Thyroid gland (tissue), 4 donors: ENCODE results near the gene TAF1L. TPM values are rescaled to one million over a fixed set of nuclear protein-coding genes. Genes with fewer than 3 reads are reported as not detected.

ENCODE experiments used
- DNase-seq, 2 donors: peaks; one replicate each; pipeline ENCODE4 v3.0.0-alpha.2; 2019
- H3K27ac ChIP-seq, 3 donors: fragments of 200-600 bp; sonication (generic); 1 replicate in 2 of 3; 2 replicates in 1 of 3; pipeline ENCODE4 v1.5.1; 2016 to 2019; ENCODE audit warnings: mild to moderate bottlenecking in 1 of 3, moderate library complexity in 1 of 3
- H3K27me3 ChIP-seq: fragments of 200-600 bp; sonication (generic); one replicate; pipeline ENCODE4 v1.5.1; 2019
- H3K36me3 ChIP-seq, 2 donors: fragments of 200-600 bp; sonication (generic); one replicate each; pipeline ENCODE4 v1.5.1; 2016 to 2019
- H3K4me1 ChIP-seq, 2 donors: fragments of 200-600 bp; sonication (generic); one replicate each; pipeline ENCODE4 v1.5.1; 2017 to 2019
- H3K4me3 ChIP-seq, 3 donors: fragments of 200-600 bp; sonication (generic); replicated peaks in 1 of 3; 1 replicate in 2 of 3; 2 replicates in 1 of 3; pipeline ENCODE4 v1.5.1; 2016; ENCODE audit warnings: mild to moderate bottlenecking in 1 of 3
- H3K9me3 ChIP-seq: fragments of 200-600 bp; sonication (generic); one replicate; pipeline ENCODE4 v1.5.1; 2017
- POLR2A ChIP-seq, 2 donors: fragments of 450-650 bp; IDR thresholded peaks; one replicate each; pipeline ENCODE4 v1.6.1; 2017; ENCODE audit warnings: antibody characterized with exemption in 2 of 2, mild to moderate bottlenecking in 2 of 2, moderate library complexity in 1 of 2
- WGBS, 2 donors: methylation state at CpG; one replicate each; pipeline ENCODE4 v1.1.5; 2017; 5-methylcytosine and 5-hydroxymethylcytosine counted together
- intact Hi-C: fragments of 100-400 bp; cut with DNase I; formaldehyde crosslinking; loops from one replicate; pipeline ENCODE4 v1.15.1; 2023
- total RNA-seq, 4 donors: library from RNA; depleted of rRNA; stranded (reverse); fragments of >200 nt; gene quantifications; one replicate each; pipeline ENCODE4 v1.2.3, GENCODE V29; 2016
- TF ChIP-seq, protein P1 (sequence below), 6 experiments: fragments of 200-600 bp in 3 of 6; fragments of 450-650 bp in 3 of 6; sonication (generic) in 3 of 6; IDR thresholded peaks; one replicate each; pipeline ENCODE4 v1.5.1; 2016 to 2019; ENCODE audit warnings: antibody characterized with exemption in 6 of 6, mild to moderate bottlenecking in 2 of 6, inconsistent platforms in 1 of 6, moderate library complexity in 1 of 6

TAF1L gene
- total RNA-seq, 4 donors from 2014 or later, result 0.11 to 0.13 TPM; not detected in 2

DNA sequence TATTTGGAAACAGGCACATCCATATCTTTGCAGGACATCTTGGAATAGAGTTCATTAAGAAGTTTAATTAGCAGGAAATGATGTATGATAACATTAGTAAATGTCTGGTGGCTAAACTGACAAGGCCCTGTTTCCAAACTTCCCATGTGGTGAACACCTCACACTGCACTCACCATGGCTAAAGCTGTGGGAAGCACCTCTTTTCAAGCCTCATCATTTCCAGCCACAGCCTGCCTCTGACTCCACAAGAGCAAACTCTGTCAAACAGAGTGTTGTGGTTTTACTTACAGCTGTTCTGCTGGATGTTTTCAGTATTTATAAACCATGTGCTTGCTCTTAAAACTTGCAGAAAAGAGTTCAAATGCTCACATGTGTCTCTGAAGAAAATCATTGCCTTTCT lies 47.6 kb downstream of the TAF1L start:
- intact Hi-C loops, result no loop called here
- no peaks in the 10 kb centered on the region for H3K9me3 ChIP-seq
- H3K4me1 ChIP-seq, result no peaks in the 10 kb centered on the region
- no peak for DNase-seq
- no peaks in the 10 kb centered on the region for H3K27me3 ChIP-seq
- no peak for TF ChIP-seq POLR2A (IDR thresholded peaks at IDR 0.05)
- TF ChIP-seq, protein P1, sequence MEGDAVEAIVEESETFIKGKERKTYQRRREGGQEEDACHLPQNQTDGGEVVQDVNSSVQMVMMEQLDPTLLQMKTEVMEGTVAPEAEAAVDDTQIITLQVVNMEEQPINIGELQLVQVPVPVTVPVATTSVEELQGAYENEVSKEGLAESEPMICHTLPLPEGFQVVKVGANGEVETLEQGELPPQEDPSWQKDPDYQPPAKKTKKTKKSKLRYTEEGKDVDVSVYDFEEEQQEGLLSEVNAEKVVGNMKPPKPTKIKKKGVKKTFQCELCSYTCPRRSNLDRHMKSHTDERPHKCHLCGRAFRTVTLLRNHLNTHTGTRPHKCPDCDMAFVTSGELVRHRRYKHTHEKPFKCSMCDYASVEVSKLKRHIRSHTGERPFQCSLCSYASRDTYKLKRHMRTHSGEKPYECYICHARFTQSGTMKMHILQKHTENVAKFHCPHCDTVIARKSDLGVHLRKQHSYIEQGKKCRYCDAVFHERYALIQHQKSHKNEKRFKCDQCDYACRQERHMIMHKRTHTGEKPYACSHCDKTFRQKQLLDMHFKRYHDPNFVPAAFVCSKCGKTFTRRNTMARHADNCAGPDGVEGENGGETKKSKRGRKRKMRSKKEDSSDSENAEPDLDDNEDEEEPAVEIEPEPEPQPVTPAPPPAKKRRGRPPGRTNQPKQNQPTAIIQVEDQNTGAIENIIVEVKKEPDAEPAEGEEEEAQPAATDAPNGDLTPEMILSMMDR (IDR thresholded peaks at IDR 0.05), result no peak
- no peak overlapping the region for H3K27ac ChIP-seq
- no peaks in the 10 kb centered on the region for H3K36me3 ChIP-seq
- no peak overlapping the region for H3K4me3 ChIP-seq

DNA sequence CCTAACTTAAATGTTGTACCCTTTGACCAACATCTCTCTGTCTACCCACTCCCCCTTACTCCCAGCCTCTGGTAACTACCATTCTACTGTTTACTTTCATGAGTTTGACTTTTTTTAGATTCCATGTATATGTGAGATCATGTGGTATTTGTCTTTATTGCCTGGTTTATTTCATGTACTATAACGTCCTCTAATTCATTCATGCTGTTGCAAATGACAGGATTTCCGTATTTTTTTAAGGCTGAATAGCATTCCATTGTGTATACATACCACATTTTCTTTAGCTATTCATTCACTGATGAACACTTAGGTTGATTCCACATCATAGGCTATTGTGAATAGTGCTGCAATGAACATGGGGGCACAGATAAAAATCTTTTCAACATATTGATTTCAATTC lies 50.7 kb downstream of the TAF1L start:
- no peak for DNase-seq
- no peak for TF ChIP-seq POLR2A (IDR thresholded peaks at IDR 0.05)
- TF ChIP-seq, protein P1 (IDR thresholded peaks at IDR 0.05), result no peak
- no peaks in the 10 kb centered on the region for H3K27me3 ChIP-seq
- intact Hi-C loops, result loop anchor here (5.0 kb wide), 2 partner anchors 57 to 383 kb away; partner anchors contain the start of gene RIGI
- no peaks in the 10 kb centered on the region for H3K9me3 ChIP-seq
- H3K36me3 ChIP-seq, result no peaks in the 10 kb centered on the region
- H3K27ac ChIP-seq, result no peak overlapping the region
- no peaks in the 10 kb centered on the region for H3K4me1 ChIP-seq
- 40 to 46% methylated on average over 2 of the region's 2 CpGs for WGBS, 2 donors
- H3K4me3 ChIP-seq, result no peak overlapping the region

DNA sequence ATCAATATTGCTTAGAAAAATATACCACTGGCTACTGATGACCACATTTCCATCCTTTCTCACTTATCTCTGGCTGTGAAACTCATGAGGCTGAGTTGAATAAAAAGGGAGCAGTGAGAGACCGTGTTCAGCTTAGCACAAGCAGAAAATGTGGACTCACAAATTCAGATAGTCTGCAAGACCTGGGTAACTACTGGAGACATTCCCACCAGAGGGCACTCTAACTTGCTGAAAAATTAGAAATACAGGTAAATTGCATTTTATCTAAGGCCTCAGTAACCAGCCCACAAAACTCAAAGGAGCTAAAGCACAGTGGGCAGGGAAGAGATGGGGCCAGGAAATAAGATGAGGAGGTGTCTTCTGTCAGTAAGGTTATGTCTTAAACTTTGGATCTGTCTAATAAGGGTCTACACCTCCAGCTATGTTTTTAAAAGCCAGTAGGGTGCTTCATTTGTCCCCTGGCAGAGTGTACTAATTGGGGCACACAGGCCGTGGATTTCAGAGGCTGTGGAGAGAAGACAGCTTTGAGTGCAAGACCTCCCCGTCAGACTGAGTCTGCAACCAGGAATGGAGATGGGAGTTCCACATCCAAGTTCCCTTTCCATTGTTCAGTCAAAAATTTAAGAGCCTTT lies 53.8 kb downstream of the TAF1L start:
- intact Hi-C loops, result loop anchor here (5.0 kb wide), 2 partner anchors 54 to 386 kb away; partner anchors contain the start of gene RIGI
- no peaks in the 10 kb centered on the region for H3K36me3 ChIP-seq

DNA sequence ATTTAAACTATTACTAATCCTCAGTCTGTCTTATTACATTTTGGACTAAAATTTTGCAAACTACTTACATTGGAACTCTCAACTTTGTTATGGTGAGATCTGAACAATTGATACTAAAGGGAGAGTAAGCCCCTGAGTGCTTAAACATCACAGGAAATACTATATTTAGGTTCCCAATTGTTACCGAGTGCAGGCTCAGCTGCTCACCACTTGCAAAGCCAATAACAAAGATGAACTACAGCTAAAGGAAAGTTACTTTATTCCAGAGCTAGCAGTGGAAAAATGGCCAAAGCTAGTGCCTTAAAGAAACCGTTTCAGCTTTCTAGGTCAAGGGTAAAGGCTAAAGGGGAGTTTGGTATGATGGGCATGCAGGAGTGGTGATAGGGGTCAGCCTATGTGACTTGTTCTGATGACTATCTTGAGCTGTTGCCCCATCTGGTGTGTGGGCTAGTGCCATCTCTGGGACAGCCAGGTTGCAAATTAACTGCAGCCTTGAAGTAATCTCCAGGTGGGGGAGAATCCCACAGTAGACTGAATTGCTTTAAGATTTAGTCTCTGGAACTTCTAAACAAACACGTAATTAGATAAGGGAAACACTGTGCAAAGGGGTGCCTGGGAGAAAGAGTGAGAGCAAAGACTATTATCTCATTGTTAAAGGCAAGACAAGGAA lies 54.7 kb downstream of the TAF1L start:
- 18 to 26% methylated on average over 3 of the region's 3 CpGs for WGBS, 2 donors
- no peaks in the 10 kb centered on the region for H3K36me3 ChIP-seq
- H3K4me1 ChIP-seq, result no peaks in the 10 kb centered on the region
- intact Hi-C loops, result loop anchor here (5.0 kb wide), 2 partner anchors 53 to 387 kb away; partner anchors contain the start of gene RIGI
- no peaks in the 10 kb centered on the region for H3K27me3 ChIP-seq
- no peak for TF ChIP-seq POLR2A (IDR thresholded peaks at IDR 0.05)
- TF ChIP-seq, protein P1 (IDR thresholded peaks at IDR 0.05), result no peak
- H3K9me3 ChIP-seq, result no peaks in the 10 kb centered on the region
- no peak for DNase-seq
- no peak overlapping the region for H3K27ac ChIP-seq
- H3K4me3 ChIP-seq, result no peak overlapping the region

More for the DNA sequence above, 53.8 kb downstream of the TAF1L start:
- TF ChIP-seq POLR2A (IDR thresholded peaks at IDR 0.05), result no peak
- TF ChIP-seq, protein P1 (IDR thresholded peaks at IDR 0.05), result peak in 5 of 6 experiments; percentile 10 to 55 (median 51)
- DNase-seq, result peak; percentile 23 to 36
- Histone ChIP-seq H3K4me1 (no peaks in the 10 kb centered on the region), H3K9me3 (no peaks in the 10 kb centered on the region), H3K4me3 (no peak overlapping the region), H3K27ac (no peak overlapping the region), H3K27me3 (no peaks in the 10 kb centered on the region)
- 42 to 45% methylated on average over 3 of the region's 3 CpGs for WGBS, 2 donors
